Sigmoid colon (tissue), 7 donors: Measurements from ENCODE around the gene MSLN. TPM values are rescaled to one million over a fixed set of nuclear protein-coding genes. Genes with fewer than 3 reads are reported as not detected.

ENCODE experiments used
- DNase-seq: peaks from one replicate; pipeline ENCODE4 v3.0.0-alpha.2; 2019
- H3K27ac ChIP-seq, 4 donors: fragments of 200-600 bp; sonication (generic); one replicate each; pipeline ENCODE4 v1.5.1; 2016 to 2019; ENCODE audit warnings: mild to moderate bottlenecking in 1 of 4
- H3K27me3 ChIP-seq, 3 donors: fragments of 200-600 bp; sonication (generic); one replicate each; pipeline ENCODE4 v1.5.1; 2019; ENCODE audit warnings: mild to moderate bottlenecking in 1 of 3
- H3K36me3 ChIP-seq, 4 donors: fragments of 200-600 bp; sonication (generic); one replicate each; pipeline ENCODE4 v1.5.1; 2016 to 2019
- H3K4me1 ChIP-seq, 4 donors: fragments of 200-600 bp; sonication (generic); one replicate each; pipeline ENCODE4 v1.5.1; 2017 to 2019
- H3K4me3 ChIP-seq, 4 donors: fragments of 200-600 bp; sonication (generic); one replicate each; pipeline ENCODE4 v1.5.1; 2017 to 2019; ENCODE audit warnings: mild to moderate bottlenecking in 2 of 4, moderate library complexity in 1 of 4
- H3K9me3 ChIP-seq, 4 donors: fragments of 200-600 bp in 3 of 4; sonication (generic) in 3 of 4; one replicate each; pipeline versions ENCODE4 v1.5.1 to v1.6.1; 2013 to 2019
- CTCF ChIP-seq, 4 experiments: fragments of 450-650 bp in 3 of 4; fragments of 200-600 bp in 1 of 4; IDR thresholded peaks; one replicate each; pipeline ENCODE4 v1.5.1; 2016 to 2019; ENCODE audit warnings: antibody characterized with exemption in 4 of 4, mild to moderate bottlenecking in 3 of 4, moderate library complexity in 2 of 4
- EP300 ChIP-seq, 4 donors: sonication (generic); formaldehyde crosslinking; IDR thresholded peaks; one replicate each; pipeline ENCODE4 v1.6.1; 2017; ENCODE audit warnings: antibody characterized with exemption in 4 of 4
- POLR2A ChIP-seq, 2 donors: fragments of 450-650 bp; IDR thresholded peaks; one replicate each; pipeline ENCODE4 v1.6.1; 2016; ENCODE audit warnings: antibody characterized with exemption in 2 of 2, mild to moderate bottlenecking in 2 of 2, moderate library complexity in 2 of 2
- POLR2AphosphoS5 ChIP-seq, 4 donors: sonication (generic); formaldehyde crosslinking; IDR thresholded peaks; one replicate each; pipeline ENCODE4 v1.6.1; 2017; ENCODE audit warnings: antibody characterized with exemption in 4 of 4
- WGBS, 2 donors: extraction: QIAGEN DNeasy Blood & Tissue Kit; methylation state at CpG; one replicate each; pipeline ENCODE4 v1.1.7; 2013; 5-methylcytosine and 5-hydroxymethylcytosine counted together
- intact Hi-C: fragments of 100-400 bp; cut with DNase I; formaldehyde crosslinking; loops from one replicate; pipeline ENCODE4 v1.15.1; 2023
- polyA plus RNA-seq, 3 donors: library from polyadenylated mRNA; stranded (reverse); fragments of 200-250 nt; gene quantifications; one replicate each; pipeline ENCODE4 v1.2.3, GENCODE V29; 2013
- total RNA-seq, 4 donors: library from RNA; depleted of rRNA; stranded (reverse); fragments of >200 nt; gene quantifications; one replicate each; pipeline ENCODE4 v1.1.0, GENCODE V29; 2016
- donor health status: healthy with polysubstance abuse.
- donor health status: Bipolar disorder and iron deficiency.
- donor health status: healthy.

The MSLN gene
- total and polyA plus RNA-seq, 7 donors, result 0.54 to 3.5 (median 1.2) TPM; not detected in 3

GRCh38 chr16:798666-799065, 38.1 kb downstream of the MSLN start:
- H3K9me3 ChIP-seq, result peaks cover 0 to 3% (median 0%) of the 10 kb centered on the region in 4 donors
- intact Hi-C loops, result no loop called here
- no peaks in the 10 kb centered on the region for H3K36me3 ChIP-seq
- 83 to 87% methylated on average over 19 of the region's 19 CpGs for WGBS, 2 donors
- TF ChIP-seq POLR2AphosphoS5 (IDR thresholded peaks at IDR 0.05) (no peak), EP300 (IDR thresholded peaks at IDR 0.05) (no peak), POLR2A (IDR thresholded peaks at IDR 0.05) (no peak), CTCF (IDR thresholded peaks at IDR 0.05) (no peak)
- H3K4me3 ChIP-seq, result no peak overlapping the region
- DNase-seq, result no peak
- no peaks in the 10 kb centered on the region for H3K4me1 ChIP-seq
- H3K27ac ChIP-seq, result no peak overlapping the region
- peaks cover 19 to 78% (median 57%) of the 10 kb centered on the region in 3 donors for H3K27me3 ChIP-seq

GRCh38 chr16:799111-799947, 38.8 kb downstream of the MSLN start:
- WGBS, 2 donors, result 48 to 60% methylated on average over 22 of the region's 22 CpGs
- no peak overlapping the region for H3K27ac ChIP-seq
- TF ChIP-seq POLR2AphosphoS5 (IDR thresholded peaks at IDR 0.05) (no peak), EP300 (IDR thresholded peaks at IDR 0.05) (no peak)

GRCh38 chr16:799948-800833, 39.7 kb downstream of the MSLN start, which contains the start of gene GNG13:
Gene GNG13, minus strand, starts transcription at chr16:800734. Its CDS starts 1,657 bp downstream, at chr16:799077.
- intact Hi-C loops, result no loop called here
- no peaks in the 10 kb centered on the region for H3K36me3 ChIP-seq
- peaks cover 0 to 3% (median 0%) of the 10 kb centered on the region in 4 donors for H3K9me3 ChIP-seq
- no peak for DNase-seq
- no peak for TF ChIP-seq CTCF (IDR thresholded peaks at IDR 0.05)
- TF ChIP-seq POLR2AphosphoS5 (IDR thresholded peaks at IDR 0.05), result no peak
- no peak for TF ChIP-seq EP300 (IDR thresholded peaks at IDR 0.05)
- no peak for TF ChIP-seq POLR2A (IDR thresholded peaks at IDR 0.05)
- H3K4me1 ChIP-seq, result no peaks in the 10 kb centered on the region
- no peak within 1 kb of the TSS for H3K4me3 ChIP-seq
- peaks cover 19 to 83% (median 57%) of the 10 kb centered on the region in 3 donors for H3K27me3 ChIP-seq
- 5 to 7% methylated on average over 57 of the region's 57 CpGs for WGBS, 2 donors
- H3K27ac ChIP-seq, result no peak within 1 kb of the TSS

More at GRCh38 chr16:799111-799947, 38.8 kb downstream of the MSLN start:
- Histone ChIP-seq H3K4me3 (no peak overlapping the region), H3K4me1 (no peaks in the 10 kb centered on the region), H3K27me3 (peaks cover 19 to 80% (median 57%) of the 10 kb centered on the region in 3 donors), H3K9me3 (peaks cover 0 to 3% (median 0%) of the 10 kb centered on the region in 4 donors), H3K36me3 (no peaks in the 10 kb centered on the region)
- no peak for DNase-seq
- intact Hi-C loops, result no loop called here

- DNase-seq, result no peak
- Histone ChIP-seq H3K4me3 (no peak overlapping the region), H3K27me3 (peaks cover 19 to 81% (median 57%) of the 10 kb centered on the region in 3 donors), H3K27ac (no peak overlapping the region), H3K36me3 (no peaks in the 10 kb centered on the region), H3K4me1 (peaks cover 0 to 5% (median under 1%) of the 10 kb centered on the region in 4 donors), H3K9me3 (peaks cover 0 to 3% (median 0%) of the 10 kb centered on the region in 4 donors)
- intact Hi-C loops, result no loop called here
- no peak for TF ChIP-seq CTCF (IDR thresholded peaks at IDR 0.05)
- TF ChIP-seq EP300 (IDR thresholded peaks at IDR 0.05), result no peak
- no peak for TF ChIP-seq POLR2A (IDR thresholded peaks at IDR 0.05)
- TF ChIP-seq POLR2AphosphoS5 (IDR thresholded peaks at IDR 0.05), result no peak
- 12 to 14% methylated on average over 17 of the region's 17 CpGs for WGBS, 2 donors
Measured at GRCh38 chr16:800834-801511, 40.4 kb downstream of the MSLN start.
